H7 (cell line): Measurements from ENCODE around the gene MARCHF6. TPM values are rescaled to one million over a fixed set of nuclear protein-coding genes. Genes with fewer than 3 reads are reported as not detected.
"Not testable (repeated sequence)": the region's sequence is repeated elsewhere in the genome, so short reads cannot be mapped to it uniquely, and the experiment has no call there.

Source experiments
- DNase-seq: peaks from one replicate; pipeline ENCODE4 v3.0.0; 2012
- H3K27me3 ChIP-seq: 2 replicates; pipeline ENCODE4 v1.6.0; 2011; ENCODE audit warnings: mild to moderate bottlenecking, low read length; ENCODE audit not compliant: control insufficient read depth, insufficient read depth
- H3K36me3 ChIP-seq: replicated peaks from 2 replicates; pipeline ENCODE4 v1.5.1; 2011; ENCODE audit warnings: low read length; ENCODE audit not compliant: control insufficient read depth, insufficient read depth
- H3K4me3 ChIP-seq: 2 replicates; pipeline ENCODE4 v1.5.1; 2011; ENCODE audit warnings: low read depth, mild to moderate bottlenecking, control low read depth, low read length, moderate library complexity; ENCODE audit not compliant: insufficient read depth
- total RNA-seq: library from RNA; depleted of rRNA; stranded (reverse); fragments of >200 nt; shearing (Covaris generic); gene quantifications from 2 replicates; pipeline ENCODE4 v1.2.3, GENCODE V29; 2014

The MARCHF6 gene
- total RNA-seq, 1 experiment from 2014 or later: 38.0 TPM

DNA sequence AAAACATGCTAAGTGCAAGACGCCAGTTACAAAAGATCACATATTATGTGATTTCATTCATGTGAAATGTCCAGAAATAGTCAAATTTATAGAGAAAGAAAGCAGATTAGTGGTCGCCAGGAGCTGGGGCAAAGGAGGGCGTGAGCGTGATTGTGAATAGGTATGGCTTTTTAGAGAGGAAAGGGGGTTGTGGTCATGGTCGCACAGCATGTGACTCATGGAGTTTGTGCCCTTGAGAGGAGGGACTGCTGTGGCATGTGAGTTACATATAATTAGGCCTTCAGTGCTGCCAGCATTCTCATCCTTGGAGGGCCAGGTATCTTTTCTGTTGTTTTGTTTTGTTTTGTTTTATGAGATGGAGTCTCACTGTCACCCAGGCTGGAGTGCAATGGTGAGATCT, 21.2 kb upstream of the MARCHF6 start:
- peaks cover 51% of the 10 kb centered on the region for H3K27me3 ChIP-seq
- no peak overlapping the region for H3K4me3 ChIP-seq
- DNase-seq: no peak
- no peaks in the 10 kb centered on the region for H3K36me3 ChIP-seq

DNA sequence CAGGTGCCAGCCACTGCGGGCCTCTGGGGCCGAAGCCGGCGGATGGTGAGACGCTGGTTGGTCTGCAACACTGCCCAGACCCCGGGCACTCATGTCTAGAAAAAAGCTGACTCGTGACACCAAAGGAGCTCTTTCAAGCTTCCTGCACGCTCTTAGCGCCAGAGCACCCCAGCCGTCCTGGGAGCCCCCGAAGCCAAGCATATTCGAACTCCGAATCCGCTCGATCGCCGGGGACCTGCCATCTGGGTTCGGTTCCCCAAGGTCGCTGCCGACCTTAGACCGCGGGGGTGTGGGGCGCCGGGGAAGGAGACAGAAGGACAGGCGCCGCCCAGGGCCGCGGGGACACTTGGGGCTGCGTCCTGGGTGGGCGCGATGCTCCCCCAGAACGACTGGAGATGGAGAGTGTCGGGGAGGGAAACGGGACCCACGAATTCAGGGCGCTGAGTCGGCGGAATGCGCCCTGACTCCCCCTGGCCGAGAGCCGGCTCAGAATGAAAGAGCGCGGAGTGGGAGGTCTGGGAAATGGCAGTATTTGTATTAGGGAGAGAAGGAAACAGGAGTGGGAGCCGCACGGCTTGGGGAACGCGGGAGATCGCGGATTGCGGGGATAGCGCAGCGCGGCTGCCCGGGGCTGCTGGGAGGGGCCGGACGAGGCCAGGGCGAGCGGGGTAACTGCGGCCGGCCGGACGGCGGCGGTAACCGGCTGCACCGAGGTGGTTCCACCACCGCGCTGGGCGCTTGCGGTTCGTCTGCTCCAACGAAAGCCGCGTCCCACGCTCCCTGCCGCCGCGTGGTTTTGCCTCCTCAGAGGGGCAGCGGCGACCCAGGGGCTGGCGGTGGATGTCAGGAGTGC, 20.1 kb upstream of the MARCHF6 start:
- Histone ChIP-seq H3K4me3 (peak overlapping the region; percentile 58), H3K36me3 (no peaks in the 10 kb centered on the region), H3K27me3 (peaks cover 51% of the 10 kb centered on the region)
- DNase-seq: peak; percentile 87

DNA sequence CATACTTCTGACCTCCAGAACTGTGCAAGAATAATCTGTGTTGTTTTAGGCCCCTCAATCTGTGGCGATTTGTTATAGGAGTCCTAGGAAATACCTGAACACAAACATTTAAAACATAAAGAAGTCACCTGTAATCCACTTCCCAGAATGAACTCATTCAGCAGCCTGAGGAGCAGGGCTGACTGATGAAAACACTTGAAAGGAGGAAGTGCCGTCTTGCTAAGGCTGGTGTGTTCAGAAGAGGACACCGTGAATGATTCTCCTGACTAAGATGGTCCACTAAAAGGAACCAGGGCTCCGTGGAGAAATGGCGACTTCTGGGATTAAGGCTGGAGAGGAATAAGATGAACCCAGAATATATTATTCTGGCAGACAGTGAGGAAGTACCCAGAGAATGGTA, 18.7 kb upstream of the MARCHF6 start:
- no peaks in the 10 kb centered on the region for H3K36me3 ChIP-seq
- peaks cover 51% of the 10 kb centered on the region for H3K27me3 ChIP-seq
- H3K4me3 ChIP-seq: no peak overlapping the region
- no peak for DNase-seq

DNA sequence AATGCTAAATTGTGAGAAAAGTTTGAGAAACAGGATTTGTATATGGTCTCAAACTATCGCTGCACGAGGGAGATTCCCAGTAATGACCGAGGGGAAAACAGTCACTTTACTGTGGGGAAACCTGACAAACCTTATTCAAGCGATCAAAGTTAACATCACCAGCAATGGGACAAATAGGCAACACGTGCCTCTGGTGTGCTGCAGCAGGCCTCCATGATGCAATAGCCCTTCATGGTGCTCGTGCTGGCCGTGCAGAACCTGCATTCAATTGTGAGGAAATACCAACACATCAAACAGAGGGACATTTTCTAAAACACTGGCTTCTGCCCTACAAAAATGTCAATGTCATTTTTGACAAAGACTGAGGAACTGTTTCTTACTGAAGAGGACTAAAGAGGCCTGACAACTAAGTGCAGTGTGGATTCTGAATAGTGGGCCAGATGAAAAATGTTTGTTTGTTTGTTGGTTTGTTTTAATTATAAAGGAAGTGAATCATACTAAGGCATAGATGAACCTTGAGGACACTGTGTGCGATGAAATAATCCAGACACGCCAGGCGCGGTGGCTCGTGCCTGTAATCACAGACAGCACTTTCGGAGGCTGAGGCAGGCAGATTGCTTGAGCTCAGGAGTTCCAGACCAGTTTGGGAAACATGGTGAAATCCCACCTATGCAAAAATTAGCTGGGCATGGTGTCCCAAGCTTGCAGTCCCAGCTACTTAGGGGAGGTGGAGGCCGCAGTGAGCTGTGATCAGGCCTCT, 17.6 kb upstream of the MARCHF6 start:
- DNase-seq: no peak
- no peak overlapping the region for H3K4me3 ChIP-seq
- H3K36me3 ChIP-seq: no peaks in the 10 kb centered on the region
- H3K27me3 ChIP-seq: peaks cover 42% of the 10 kb centered on the region

DNA sequence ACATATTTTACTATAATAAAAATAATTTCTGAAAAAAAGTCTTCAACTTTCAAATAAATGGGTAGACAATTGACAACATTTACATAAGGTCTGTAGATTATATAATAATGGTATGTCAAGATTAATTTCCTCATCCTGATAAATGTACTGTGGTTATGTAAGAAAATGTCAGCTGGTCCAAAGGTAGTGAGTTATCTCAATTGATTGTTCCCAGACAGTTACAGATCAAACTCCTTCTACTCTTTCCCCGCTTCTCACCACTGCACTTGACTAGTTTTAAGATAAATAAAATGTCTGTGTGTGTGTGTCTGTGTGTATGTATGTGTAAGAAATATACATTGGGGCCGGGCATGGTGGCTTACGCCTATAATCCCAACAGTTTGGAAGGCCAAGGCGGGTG, 16.4 kb upstream of the MARCHF6 start:
- Histone ChIP-seq H3K4me3 (no peak overlapping the region), H3K27me3 (peaks cover 31% of the 10 kb centered on the region), H3K36me3 (no peaks in the 10 kb centered on the region)
- DNase-seq: no peak

DNA sequence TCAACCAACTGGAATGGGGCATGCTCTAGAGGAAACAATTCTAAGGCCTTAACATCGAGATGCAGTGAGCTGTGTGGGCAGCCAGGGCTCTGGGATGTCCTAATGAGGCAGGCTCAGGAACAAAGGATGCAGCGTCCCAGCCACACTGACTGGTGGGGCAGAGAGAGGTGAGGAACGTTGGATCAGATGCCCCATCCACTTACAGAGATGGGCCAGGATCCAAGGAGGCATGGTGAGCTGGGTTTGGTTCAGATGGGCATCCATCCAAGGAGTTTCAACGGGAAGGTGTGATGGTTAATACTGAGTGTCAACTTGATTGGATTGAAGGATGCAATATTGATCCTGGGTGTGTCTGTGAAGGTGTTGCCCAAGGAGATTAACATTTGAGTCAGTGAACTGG, 15.5 kb upstream of the MARCHF6 start:
- Histone ChIP-seq H3K27me3 (peaks cover 23% of the 10 kb centered on the region), H3K36me3 (no peaks in the 10 kb centered on the region), H3K4me3 (no peak overlapping the region)
- no peak for DNase-seq

DNA sequence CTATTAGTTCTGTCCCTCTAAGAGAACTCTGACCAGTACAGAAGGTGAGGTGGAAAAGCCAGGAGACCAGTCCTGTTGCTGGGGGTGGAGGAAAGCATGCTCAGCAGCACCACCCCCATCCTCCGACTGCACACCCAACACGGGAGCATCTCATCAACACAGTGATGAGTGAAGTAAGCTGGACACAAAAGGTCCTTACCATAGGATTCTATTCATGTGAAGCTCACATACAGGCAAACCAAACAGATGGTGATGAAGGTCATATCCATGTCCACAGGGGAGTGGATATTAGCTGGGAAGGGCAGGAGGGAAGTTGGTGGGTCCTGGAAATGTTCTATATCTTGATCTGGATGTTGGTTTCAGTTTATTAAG, 14.8 kb upstream of the MARCHF6 start:
- Histone ChIP-seq H3K36me3 (no peaks in the 10 kb centered on the region), H3K4me3 (no peak overlapping the region), H3K27me3 (peaks cover 16% of the 10 kb centered on the region)
- no peak for DNase-seq

- Histone ChIP-seq H3K36me3 (no peaks in the 10 kb centered on the region), H3K4me3 (no peak overlapping the region), H3K27me3 (peaks cover 11% of the 10 kb centered on the region)
- peak; percentile 70 for DNase-seq
Observed at GRCh38 chr5:10339058-10339811, 14.3 kb upstream of the MARCHF6 start.

GRCh38 chr5:10339958-10340357, 13.5 kb upstream of the MARCHF6 start:
- no peak overlapping the region for H3K4me3 ChIP-seq
- DNase-seq: no peak
- H3K27me3 ChIP-seq: peaks cover 3% of the 10 kb centered on the region
- H3K36me3 ChIP-seq: no peaks in the 10 kb centered on the region

DNA sequence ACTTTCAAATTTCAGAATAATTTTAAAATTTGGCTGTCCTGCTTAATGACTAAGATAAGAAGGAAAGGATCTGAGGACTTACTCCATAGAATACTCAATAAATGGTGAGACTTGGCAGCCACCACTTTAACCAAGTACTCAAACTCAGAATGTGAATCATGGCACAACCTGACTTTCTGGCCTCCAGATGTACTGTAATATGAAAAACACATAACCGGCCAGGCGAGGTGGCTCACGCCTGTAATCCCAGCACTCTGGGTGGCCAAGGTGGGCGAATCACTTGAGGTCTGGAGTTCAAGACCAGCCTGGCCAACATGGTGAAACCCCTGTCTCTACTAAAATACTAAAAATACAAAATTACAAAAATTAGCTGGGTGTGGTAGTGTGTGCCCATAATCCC, 10.0 kb upstream of the MARCHF6 start:
- no peak for DNase-seq
- H3K36me3 ChIP-seq: no peaks in the 10 kb centered on the region
- H3K27me3 ChIP-seq: no peaks in the 10 kb centered on the region
- no peak overlapping the region for H3K4me3 ChIP-seq

GRCh38 chr5:10344461-10345106, 8.9 kb upstream of the MARCHF6 start:
- not testable (repeated sequence) for H3K4me3 ChIP-seq, H3K27me3 ChIP-seq, H3K36me3 ChIP-seq, DNase-seq

GRCh38 chr5:10348258-10348657, 5.2 kb upstream of the MARCHF6 start:
- Histone ChIP-seq H3K36me3 (no peaks in the 10 kb centered on the region), H3K4me3 (no peak overlapping the region), H3K27me3 (no peaks in the 10 kb centered on the region)
- DNase-seq: no peak

GRCh38 chr5:10351199-10351905, 2.1 kb upstream of the MARCHF6 start:
- no peaks in the 10 kb centered on the region for H3K36me3 ChIP-seq
- H3K27me3 ChIP-seq: no peaks in the 10 kb centered on the region
- no peak overlapping the region for H3K4me3 ChIP-seq
- no peak for DNase-seq

DNA sequence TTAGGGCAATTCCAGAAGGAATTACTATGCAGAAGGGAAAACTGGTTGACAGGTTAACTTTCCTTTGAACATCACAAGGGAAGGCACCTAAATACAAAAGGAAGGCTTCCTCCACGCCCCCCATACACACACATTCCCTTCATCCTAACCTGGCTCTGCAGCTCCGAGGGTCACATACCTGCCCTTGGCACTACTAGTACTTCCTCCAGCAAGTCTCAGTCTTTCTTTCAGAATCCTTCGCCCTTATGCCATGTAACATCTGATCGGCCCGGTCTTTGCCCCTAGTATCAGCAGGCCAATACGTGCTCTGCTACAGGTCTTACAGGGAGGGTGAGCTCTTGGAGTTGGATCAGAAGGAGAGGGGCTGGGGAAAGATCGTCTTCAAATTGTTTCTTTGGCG, 1.6 kb upstream of the MARCHF6 start:
- no peaks in the 10 kb centered on the region for H3K27me3 ChIP-seq
- H3K4me3 ChIP-seq: no peak overlapping the region
- H3K36me3 ChIP-seq: no peaks in the 10 kb centered on the region
- DNase-seq: no peak
